ENCODE results near the gene SLC26A3.

Gene SLC26A3

DNA sequence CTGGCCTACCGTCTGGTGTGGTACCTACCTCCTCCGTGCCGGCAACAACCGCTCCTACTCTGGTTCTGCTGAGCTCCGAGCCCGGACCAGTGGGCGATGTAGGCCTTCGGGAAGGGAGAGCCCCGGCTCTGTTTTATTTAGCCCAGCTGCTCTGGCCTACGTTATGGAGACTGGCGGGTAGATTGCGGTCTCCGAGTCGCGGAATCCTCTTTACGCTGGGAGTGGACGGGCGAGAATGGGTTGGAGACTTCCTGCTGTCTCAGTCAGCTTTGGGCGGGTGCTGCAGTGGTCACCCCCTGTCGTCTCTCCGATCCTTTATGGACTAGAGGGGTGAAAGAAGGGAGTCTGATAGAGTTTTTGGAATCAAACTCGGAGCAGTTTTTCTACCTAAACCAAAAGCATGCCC lies 58.7 kb downstream of the SLC26A3 start:
- H3K9ac ChIP-seq (ENCODE audit: low read length) = peak overlapping the region; percentile 91
- peak overlapping the region; percentile 99 for H3K27ac ChIP-seq (ENCODE audit: low read depth, low read length)
- H3K9me3 ChIP-seq (ENCODE audit: low read length) = no peaks in the 10 kb centered on the region
- peak overlapping the region; percentile 99 for H3K4me3 ChIP-seq (ENCODE audit: low read depth in 1 of 2, low read length in 2 of 2)
- H3K36me3 ChIP-seq (ENCODE audit: insufficient read depth, low read length) = no peaks in the 10 kb centered on the region
- H3K4me1 ChIP-seq (ENCODE audit: insufficient read depth, low read length) = peaks cover 32% of the 10 kb centered on the region
- H3K27me3 ChIP-seq (ENCODE audit: control insufficient read depth in 1 of 2, insufficient read depth in 2 of 2, low read length in 2 of 2) = no peaks in the 10 kb centered on the region

- Histone ChIP-seq H3K27me3 (ENCODE audit: control insufficient read depth in 1 of 2, insufficient read depth in 2 of 2, low read length in 2 of 2) (no peaks in the 10 kb centered on the region), H3K27ac (ENCODE audit: low read depth, low read length) (peak within 1 kb of the TSS; percentile 99), H3K4me1 (ENCODE audit: insufficient read depth, low read length) (peaks cover 32% of the 10 kb centered on the region), H3K36me3 (ENCODE audit: insufficient read depth, low read length) (no peaks in the 10 kb centered on the region), H3K9ac (ENCODE audit: low read length) (peak within 1 kb of the TSS; percentile 91), H3K9me3 (ENCODE audit: low read length) (no peaks in the 10 kb centered on the region), H3K4me3 (ENCODE audit: low read depth in 1 of 2, low read length in 2 of 2) (peak within 1 kb of the TSS; percentile 99)
Measured at GRCh38 chr7:107743567-107744344, 59.3 kb downstream of the SLC26A3 start, which contains the start of gene CBLL1. Gene CBLL1, plus strand, starts transcription at chr7:107744142. Its CDS starts 22 bp downstream, at chr7:107744164.

GRCh38 chr7:107742678-107743566 lies 60.1 kb downstream of the SLC26A3 start:
- peak overlapping the region; percentile 99 for H3K27ac ChIP-seq (ENCODE audit: low read depth, low read length)
- no peaks in the 10 kb centered on the region for H3K9me3 ChIP-seq (ENCODE audit: low read length)
- H3K4me3 ChIP-seq (ENCODE audit: low read depth in 1 of 2, low read length in 2 of 2) = peak overlapping the region; percentile 99
- no peaks in the 10 kb centered on the region for H3K27me3 ChIP-seq (ENCODE audit: control insufficient read depth in 1 of 2, insufficient read depth in 2 of 2, low read length in 2 of 2)
- H3K4me1 ChIP-seq (ENCODE audit: insufficient read depth, low read length) = peaks cover 32% of the 10 kb centered on the region
- H3K9ac ChIP-seq (ENCODE audit: low read length) = peak overlapping the region; percentile 39
- H3K36me3 ChIP-seq (ENCODE audit: insufficient read depth, low read length) = no peaks in the 10 kb centered on the region

DNA sequence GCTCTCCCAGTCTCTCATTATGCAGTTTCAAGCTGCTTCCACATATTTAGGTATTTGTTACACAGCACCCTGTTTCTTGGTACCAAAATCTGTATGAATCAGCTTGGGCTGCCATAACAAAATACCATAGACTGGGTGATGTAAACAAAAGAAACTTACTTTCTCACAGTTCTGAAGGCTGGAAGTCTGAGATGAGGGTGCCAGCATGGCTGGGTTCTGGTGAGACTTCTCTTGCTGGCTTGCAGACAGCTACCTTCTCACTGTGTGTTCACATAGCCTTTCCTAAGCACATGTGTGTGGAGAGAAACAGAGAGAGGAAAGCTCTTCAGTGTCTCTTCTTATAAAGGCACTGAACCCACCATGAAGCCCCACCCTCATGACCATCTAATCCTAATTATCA lies 74.7 kb downstream of the SLC26A3 start:
- no peak overlapping the region for H3K4me3 ChIP-seq (ENCODE audit: low read depth in 1 of 2, low read length in 2 of 2)
- no peaks in the 10 kb centered on the region for H3K4me1 ChIP-seq (ENCODE audit: insufficient read depth, low read length)
- H3K9ac ChIP-seq (ENCODE audit: low read length) = no peak overlapping the region
- H3K9me3 ChIP-seq (ENCODE audit: low read length) = no peaks in the 10 kb centered on the region
- H3K36me3 ChIP-seq (ENCODE audit: insufficient read depth, low read length) = no peaks in the 10 kb centered on the region
- H3K27ac ChIP-seq (ENCODE audit: low read depth, low read length) = no peak overlapping the region
- no peaks in the 10 kb centered on the region for H3K27me3 ChIP-seq (ENCODE audit: control insufficient read depth in 1 of 2, insufficient read depth in 2 of 2, low read length in 2 of 2)

- no peak overlapping the region for H3K4me3 ChIP-seq (ENCODE audit: low read depth in 1 of 2, low read length in 2 of 2)
- H3K27ac ChIP-seq (ENCODE audit: low read depth, low read length) = no peak overlapping the region
- no peak overlapping the region for H3K9ac ChIP-seq (ENCODE audit: low read length)
- H3K9me3 ChIP-seq (ENCODE audit: low read length) = no peaks in the 10 kb centered on the region
- H3K4me1 ChIP-seq (ENCODE audit: insufficient read depth, low read length) = no peaks in the 10 kb centered on the region
- no peaks in the 10 kb centered on the region for H3K27me3 ChIP-seq (ENCODE audit: control insufficient read depth in 1 of 2, insufficient read depth in 2 of 2, low read length in 2 of 2)
- no peaks in the 10 kb centered on the region for H3K36me3 ChIP-seq (ENCODE audit: insufficient read depth, low read length)
Measured at GRCh38 chr7:107726356-107727130, 76.5 kb downstream of the SLC26A3 start.

- no peak overlapping the region for H3K9ac ChIP-seq (ENCODE audit: low read length)
- no peaks in the 10 kb centered on the region for H3K4me1 ChIP-seq (ENCODE audit: insufficient read depth, low read length)
- H3K27ac ChIP-seq (ENCODE audit: low read depth, low read length) = no peak overlapping the region
- H3K27me3 ChIP-seq (ENCODE audit: control insufficient read depth in 1 of 2, insufficient read depth in 2 of 2, low read length in 2 of 2) = no peaks in the 10 kb centered on the region
- H3K9me3 ChIP-seq (ENCODE audit: low read length) = no peaks in the 10 kb centered on the region
- H3K36me3 ChIP-seq (ENCODE audit: insufficient read depth, low read length) = no peaks in the 10 kb centered on the region
- H3K4me3 ChIP-seq (ENCODE audit: low read depth in 1 of 2, low read length in 2 of 2) = no peak overlapping the region
Measured at GRCh38 chr7:107725138-107725740, 77.8 kb downstream of the SLC26A3 start.

- Histone ChIP-seq H3K27me3 (ENCODE audit: control insufficient read depth in 1 of 2, insufficient read depth in 2 of 2, low read length in 2 of 2) (no peaks in the 10 kb centered on the region), H3K27ac (ENCODE audit: low read depth, low read length) (no peak overlapping the region), H3K9me3 (ENCODE audit: low read length) (no peaks in the 10 kb centered on the region), H3K4me1 (ENCODE audit: insufficient read depth, low read length) (no peaks in the 10 kb centered on the region), H3K9ac (ENCODE audit: low read length) (no peak overlapping the region), H3K4me3 (ENCODE audit: low read depth in 1 of 2, low read length in 2 of 2) (no peak overlapping the region), H3K36me3 (ENCODE audit: insufficient read depth, low read length) (no peaks in the 10 kb centered on the region)
Measured at GRCh38 chr7:107723255-107723654, 79.8 kb downstream of the SLC26A3 start.

DNA sequence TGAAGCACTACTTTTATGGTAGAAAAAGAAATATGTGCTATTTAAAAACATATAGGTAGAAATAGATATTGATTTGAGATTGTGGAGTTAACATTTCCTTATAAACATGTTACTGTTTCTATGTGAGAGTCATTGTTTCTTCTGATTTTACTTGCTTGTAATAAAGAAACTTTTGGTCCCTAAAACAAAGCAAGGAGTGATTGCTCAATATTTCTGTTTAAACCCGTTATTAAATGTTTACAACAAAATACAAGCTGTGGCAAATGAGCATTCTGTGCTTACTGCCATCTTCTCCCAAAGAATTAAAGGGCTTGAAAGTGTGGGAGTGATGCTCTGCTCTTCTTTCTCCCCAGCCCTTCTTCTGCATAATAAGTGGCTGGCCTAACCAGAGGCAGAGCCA lies 81.7 kb downstream of the SLC26A3 start:
- no peaks in the 10 kb centered on the region for H3K9me3 ChIP-seq (ENCODE audit: low read length)
- H3K4me3 ChIP-seq (ENCODE audit: low read depth in 1 of 2, low read length in 2 of 2) = no peak overlapping the region
- H3K27me3 ChIP-seq (ENCODE audit: control insufficient read depth in 1 of 2, insufficient read depth in 2 of 2, low read length in 2 of 2) = no peaks in the 10 kb centered on the region
- no peaks in the 10 kb centered on the region for H3K4me1 ChIP-seq (ENCODE audit: insufficient read depth, low read length)
- H3K36me3 ChIP-seq (ENCODE audit: insufficient read depth, low read length) = no peaks in the 10 kb centered on the region
- H3K27ac ChIP-seq (ENCODE audit: low read depth, low read length) = no peak overlapping the region
- H3K9ac ChIP-seq (ENCODE audit: low read length) = no peak overlapping the region

DNA sequence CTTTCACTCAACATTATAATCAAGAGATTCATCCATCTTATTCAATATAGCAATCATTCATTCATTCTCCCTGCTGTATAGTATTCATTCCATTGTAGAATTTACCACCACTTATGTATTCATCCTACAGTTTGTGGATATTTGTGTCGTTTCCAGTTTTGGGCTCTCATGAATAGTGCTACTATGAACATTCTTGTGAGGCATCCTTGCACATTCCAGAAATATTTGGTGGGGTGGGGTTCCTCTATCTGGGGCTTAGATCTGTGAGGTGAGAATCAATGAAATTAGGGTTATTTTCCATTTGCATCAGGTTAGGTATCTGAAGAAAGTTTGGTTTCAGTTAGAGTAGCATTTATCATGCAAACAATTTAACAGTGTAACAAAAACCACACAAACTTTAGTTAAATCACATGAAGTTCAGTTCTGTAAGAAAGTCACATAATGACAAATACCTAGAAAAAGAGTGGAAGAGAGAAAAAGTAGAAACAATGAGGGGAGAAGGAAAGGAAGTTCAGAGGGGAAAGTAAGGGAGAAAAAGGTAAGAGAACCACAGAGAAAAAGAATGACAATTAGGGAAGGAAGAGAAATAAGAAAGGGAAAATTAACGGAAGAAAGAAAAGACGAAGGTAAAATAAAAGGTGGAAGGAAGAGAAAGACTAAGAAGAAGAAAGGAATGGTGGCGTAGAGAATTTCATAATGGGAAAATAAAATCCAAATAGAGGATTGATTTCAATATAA lies 84.4 kb downstream of the SLC26A3 start:
- H3K4me1 ChIP-seq (ENCODE audit: insufficient read depth, low read length) = no peaks in the 10 kb centered on the region
- no peaks in the 10 kb centered on the region for H3K36me3 ChIP-seq (ENCODE audit: insufficient read depth, low read length)
- H3K4me3 ChIP-seq (ENCODE audit: low read depth in 1 of 2, low read length in 2 of 2) = no peak overlapping the region
- no peak overlapping the region for H3K9ac ChIP-seq (ENCODE audit: low read length)
- H3K27ac ChIP-seq (ENCODE audit: low read depth, low read length) = no peak overlapping the region
- H3K9me3 ChIP-seq (ENCODE audit: low read length) = no peaks in the 10 kb centered on the region
- H3K27me3 ChIP-seq (ENCODE audit: control insufficient read depth in 1 of 2, insufficient read depth in 2 of 2, low read length in 2 of 2) = no peaks in the 10 kb centered on the region

DNA sequence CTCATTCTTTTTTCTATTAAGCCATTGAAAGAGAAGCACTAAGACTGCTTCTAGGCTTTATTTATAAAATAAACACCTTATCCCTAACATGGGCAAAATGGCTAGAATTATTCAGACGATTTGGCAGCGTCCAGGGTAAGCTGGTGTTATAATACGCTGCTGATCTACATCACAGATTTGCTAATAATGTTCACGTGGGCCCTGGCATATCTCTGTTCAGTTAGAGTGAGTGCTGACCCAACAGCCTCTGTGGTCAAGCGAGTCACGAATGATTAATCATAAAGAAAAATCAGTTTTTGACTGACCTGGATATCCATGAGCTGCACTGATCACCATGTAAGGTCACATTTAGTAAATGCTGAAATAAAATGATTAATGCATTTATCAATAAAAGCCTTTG lies 87.5 kb downstream of the SLC26A3 start:
- Histone ChIP-seq H3K4me3 (ENCODE audit: low read depth in 1 of 2, low read length in 2 of 2) (no peak overlapping the region), H3K27ac (ENCODE audit: low read depth, low read length) (no peak overlapping the region), H3K27me3 (ENCODE audit: control insufficient read depth in 1 of 2, insufficient read depth in 2 of 2, low read length in 2 of 2) (no peaks in the 10 kb centered on the region), H3K36me3 (ENCODE audit: insufficient read depth, low read length) (no peaks in the 10 kb centered on the region), H3K9me3 (ENCODE audit: low read length) (no peaks in the 10 kb centered on the region), H3K4me1 (ENCODE audit: insufficient read depth, low read length) (no peaks in the 10 kb centered on the region), H3K9ac (ENCODE audit: low read length) (no peak overlapping the region)

Data from muscle layer of colon (tissue), 2 donors.